Stimulated activated CD8-positive, alpha-beta memory T cell treated with anti-CD3 and anti-CD28 coated beads, Interleukin-7, amount 100 ng/mL, for 1 hour (primary cell): ENCODE data around the gene GBP1.

ENCODE experiments used
- DNase-seq, 2 donors: peaks; one replicate each; pipeline ENCODE4 v3.0.0-alpha.2; 2020; ENCODE audit warnings: low read depth in 2 of 2

The GBP1 gene

GRCh38 chr1:89005286-89006151 lies 59.5 kb downstream of the GBP1 start:
- no peak for DNase-seq
